ENCODE data around the gene ACTN4. TPM values are rescaled to one million over a fixed set of nuclear protein-coding genes. Genes with fewer than 3 reads are reported as not detected.

Gene ACTN4
- total RNA-seq, 1 experiment from 2014 or later = 3,297 TPM

DNA sequence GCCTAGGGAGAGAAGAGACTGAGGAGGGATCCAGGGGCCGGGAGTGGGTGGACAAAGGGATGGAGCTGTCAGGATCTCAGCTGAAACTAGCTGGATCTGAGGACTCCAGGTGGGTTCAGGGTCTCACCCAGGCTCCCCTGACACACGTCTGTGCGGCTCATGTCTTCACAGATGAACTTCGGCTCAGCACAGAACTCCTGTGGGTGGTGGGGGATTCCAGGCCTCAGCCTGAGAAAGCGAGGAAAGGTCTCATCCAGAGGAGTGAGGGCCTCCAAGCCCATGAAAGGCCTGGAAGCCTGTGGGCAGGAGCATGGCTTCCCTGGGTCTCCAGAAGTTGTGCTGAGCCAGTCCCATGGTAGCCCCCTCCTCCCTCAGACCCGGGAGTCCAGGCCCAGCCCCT lies 95.5 kb downstream of the ACTN4 start:
- no peak overlapping the region for H3K27ac ChIP-seq (ENCODE audit: low read length)
- H3K36me3 ChIP-seq (ENCODE audit: control insufficient read depth, insufficient read depth, low read length) = no peaks in the 10 kb centered on the region
- TF ChIP-seq, protein P1, sequence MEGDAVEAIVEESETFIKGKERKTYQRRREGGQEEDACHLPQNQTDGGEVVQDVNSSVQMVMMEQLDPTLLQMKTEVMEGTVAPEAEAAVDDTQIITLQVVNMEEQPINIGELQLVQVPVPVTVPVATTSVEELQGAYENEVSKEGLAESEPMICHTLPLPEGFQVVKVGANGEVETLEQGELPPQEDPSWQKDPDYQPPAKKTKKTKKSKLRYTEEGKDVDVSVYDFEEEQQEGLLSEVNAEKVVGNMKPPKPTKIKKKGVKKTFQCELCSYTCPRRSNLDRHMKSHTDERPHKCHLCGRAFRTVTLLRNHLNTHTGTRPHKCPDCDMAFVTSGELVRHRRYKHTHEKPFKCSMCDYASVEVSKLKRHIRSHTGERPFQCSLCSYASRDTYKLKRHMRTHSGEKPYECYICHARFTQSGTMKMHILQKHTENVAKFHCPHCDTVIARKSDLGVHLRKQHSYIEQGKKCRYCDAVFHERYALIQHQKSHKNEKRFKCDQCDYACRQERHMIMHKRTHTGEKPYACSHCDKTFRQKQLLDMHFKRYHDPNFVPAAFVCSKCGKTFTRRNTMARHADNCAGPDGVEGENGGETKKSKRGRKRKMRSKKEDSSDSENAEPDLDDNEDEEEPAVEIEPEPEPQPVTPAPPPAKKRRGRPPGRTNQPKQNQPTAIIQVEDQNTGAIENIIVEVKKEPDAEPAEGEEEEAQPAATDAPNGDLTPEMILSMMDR (IDR thresholded peaks at IDR 0.05) = no peak
- TF ChIP-seq SIN3A (IDR thresholded peaks at IDR 0.05; ENCODE audit: borderline replicate concordance, insufficient read depth, low read depth, low read length) = no peak
- TF ChIP-seq, protein P2, sequence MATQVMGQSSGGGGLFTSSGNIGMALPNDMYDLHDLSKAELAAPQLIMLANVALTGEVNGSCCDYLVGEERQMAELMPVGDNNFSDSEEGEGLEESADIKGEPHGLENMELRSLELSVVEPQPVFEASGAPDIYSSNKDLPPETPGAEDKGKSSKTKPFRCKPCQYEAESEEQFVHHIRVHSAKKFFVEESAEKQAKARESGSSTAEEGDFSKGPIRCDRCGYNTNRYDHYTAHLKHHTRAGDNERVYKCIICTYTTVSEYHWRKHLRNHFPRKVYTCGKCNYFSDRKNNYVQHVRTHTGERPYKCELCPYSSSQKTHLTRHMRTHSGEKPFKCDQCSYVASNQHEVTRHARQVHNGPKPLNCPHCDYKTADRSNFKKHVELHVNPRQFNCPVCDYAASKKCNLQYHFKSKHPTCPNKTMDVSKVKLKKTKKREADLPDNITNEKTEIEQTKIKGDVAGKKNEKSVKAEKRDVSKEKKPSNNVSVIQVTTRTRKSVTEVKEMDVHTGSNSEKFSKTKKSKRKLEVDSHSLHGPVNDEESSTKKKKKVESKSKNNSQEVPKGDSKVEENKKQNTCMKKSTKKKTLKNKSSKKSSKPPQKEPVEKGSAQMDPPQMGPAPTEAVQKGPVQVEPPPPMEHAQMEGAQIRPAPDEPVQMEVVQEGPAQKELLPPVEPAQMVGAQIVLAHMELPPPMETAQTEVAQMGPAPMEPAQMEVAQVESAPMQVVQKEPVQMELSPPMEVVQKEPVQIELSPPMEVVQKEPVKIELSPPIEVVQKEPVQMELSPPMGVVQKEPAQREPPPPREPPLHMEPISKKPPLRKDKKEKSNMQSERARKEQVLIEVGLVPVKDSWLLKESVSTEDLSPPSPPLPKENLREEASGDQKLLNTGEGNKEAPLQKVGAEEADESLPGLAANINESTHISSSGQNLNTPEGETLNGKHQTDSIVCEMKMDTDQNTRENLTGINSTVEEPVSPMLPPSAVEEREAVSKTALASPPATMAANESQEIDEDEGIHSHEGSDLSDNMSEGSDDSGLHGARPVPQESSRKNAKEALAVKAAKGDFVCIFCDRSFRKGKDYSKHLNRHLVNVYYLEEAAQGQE (IDR thresholded peaks at IDR 0.05; ENCODE audit: insufficient read depth in 1 of 2, low read depth in 2 of 2, low read length in 1 of 2) = no peak
- TF ChIP-seq POLR2AphosphoS5 (IDR thresholded peaks at IDR 0.05; ENCODE audit: low read depth, low read length) = no peak
- TF ChIP-seq TCF7L2 (IDR thresholded peaks at IDR 0.05; ENCODE audit: low read depth, low read length) = no peak
- no peak overlapping the region for H3K4me3 ChIP-seq (ENCODE audit: low read depth in 2 of 2, low read length in 2 of 2)
- ChIA-PET CTCF (interaction anchor here (0.5 to 0.6 kb wide), 3 partner anchors 20 to 174 kb away, joined by 3 to 6 read pairs (median 5); no protein-coding TSS in a partner anchor), POLR2A (interaction anchor here (0.5 to 0.6 kb wide), 2 partner anchors 18 to 106 kb away, joined by 3 to 4 read pairs; no protein-coding TSS in a partner anchor)
- ATAC-seq = no peak
- in situ Hi-C loops (cut with HindIII; ENCODE audit: low pct_unique_long_range_greater_than_20kb, low sequenced_read_pairs) (no loop called here), intact Hi-C loops (cut with micrococcal nuclease; ENCODE audit: unreplicated experiment) (no loop called here)
- BruUV-seq (replicated peaks) = no TSS peak
- no peak for DNase-seq (ENCODE audit: low read depth, low spot score)
- no peaks in the 10 kb centered on the region for H3K9me3 ChIP-seq (ENCODE audit: control insufficient read depth, insufficient read depth, low read depth, low read length)
- H3K4me1 ChIP-seq (ENCODE audit: control insufficient read depth, insufficient read depth, low read length) = 0 out of 2 replicates have a peak, but pooled peaks cover 4% of the 10 kb centered on the region
- no peaks in the 10 kb centered on the region for H3K27me3 ChIP-seq (ENCODE audit: control insufficient read depth, insufficient read depth, low read length)

DNA sequence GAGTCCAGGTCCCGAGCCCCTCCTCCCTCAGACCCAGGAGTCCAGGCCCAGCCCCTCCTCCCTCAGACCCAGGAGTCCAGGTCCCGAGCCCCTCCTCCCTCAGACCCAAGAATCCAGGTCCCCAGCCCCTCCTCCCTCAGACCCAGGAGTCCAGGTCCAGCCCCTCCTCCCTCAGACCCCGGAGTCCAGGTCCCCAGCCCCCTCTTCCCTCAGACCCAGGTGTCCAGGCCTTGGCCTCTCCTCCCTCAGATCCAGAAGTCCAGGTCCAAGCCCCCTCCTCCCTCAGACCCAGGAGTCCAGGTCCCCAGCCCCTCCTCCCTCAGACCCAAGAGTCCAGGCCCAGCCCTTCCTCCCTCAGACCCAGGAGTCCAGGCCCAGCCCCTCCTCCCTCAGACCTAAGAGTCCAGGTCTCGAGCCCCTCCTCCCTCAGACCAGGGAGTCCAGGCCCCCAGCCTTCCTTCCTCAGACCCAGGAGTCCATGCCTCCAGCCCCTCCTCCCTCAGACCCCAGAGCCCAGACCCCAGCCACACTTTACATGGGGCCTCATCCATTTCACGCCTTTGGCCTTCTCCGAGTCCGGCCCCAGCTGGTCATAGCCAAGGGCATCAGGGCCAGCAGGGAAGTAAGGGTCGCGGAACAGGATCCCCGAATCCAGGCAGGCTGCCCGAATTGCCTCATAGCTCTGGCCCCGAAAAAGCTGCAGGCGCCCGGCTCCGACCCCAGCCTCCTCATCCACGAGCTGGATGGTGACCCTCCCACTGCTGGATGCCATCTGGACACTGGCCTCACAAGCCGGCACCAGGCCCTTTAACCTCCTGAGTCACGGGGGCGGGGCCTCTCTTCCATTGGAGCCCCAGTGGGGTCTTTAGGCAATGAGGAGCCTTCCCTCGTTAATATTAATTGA lies 96.2 kb downstream of the ACTN4 start:
- intact Hi-C loops (cut with micrococcal nuclease; ENCODE audit: unreplicated experiment) = no loop called here
- Histone ChIP-seq H3K9me3 (ENCODE audit: control insufficient read depth, insufficient read depth, low read depth, low read length) (no peaks in the 10 kb centered on the region), H3K27ac (ENCODE audit: low read length) (no peak overlapping the region), H3K36me3 (ENCODE audit: control insufficient read depth, insufficient read depth, low read length) (no peaks in the 10 kb centered on the region), H3K27me3 (ENCODE audit: control insufficient read depth, insufficient read depth, low read length) (no peaks in the 10 kb centered on the region), H3K4me3 (ENCODE audit: low read depth in 2 of 2, low read length in 2 of 2) (no peak overlapping the region), H3K4me1 (ENCODE audit: control insufficient read depth, insufficient read depth, low read length) (0 out of 2 replicates have a peak, but pooled peaks cover 4% of the 10 kb centered on the region)
- TF ChIP-seq POLR2AphosphoS5 (IDR thresholded peaks at IDR 0.05; ENCODE audit: low read depth, low read length) (peak; percentile 18; the same call in 1 of the 2 replicates), TCF7L2 (IDR thresholded peaks at IDR 0.05; ENCODE audit: low read depth, low read length) (no peak)
- peak; percentile 4; the same call in 1 of the 2 replicates for ATAC-seq
- in situ Hi-C loops (cut with HindIII; ENCODE audit: low pct_unique_long_range_greater_than_20kb, low sequenced_read_pairs) = no loop called here
- no peak for DNase-seq (ENCODE audit: low read depth, low spot score)
- ChIA-PET POLR2A (interaction anchor here (0.5 to 0.6 kb wide), 2 partner anchors 18 to 105 kb away, joined by 3 to 4 read pairs; no protein-coding TSS in a partner anchor), CTCF (interaction anchor here (0.6 kb wide), 3 partner anchors 20 to 174 kb away, joined by 3 to 5 read pairs (median 4); no protein-coding TSS in a partner anchor)
- BruUV-seq (replicated peaks) = no TSS peak

Measured in Panc1 (cell line).